ENCODE measurements around the gene GLRA1. TPM values are rescaled to one million over a fixed set of nuclear protein-coding genes. Genes with fewer than 3 reads are reported as not detected.

The GLRA1 gene
- polyA plus RNA-seq, 1 donor (not counting 4 experiments of a cell fraction or from before 2014, with no cell fraction given): not detected

DNA sequence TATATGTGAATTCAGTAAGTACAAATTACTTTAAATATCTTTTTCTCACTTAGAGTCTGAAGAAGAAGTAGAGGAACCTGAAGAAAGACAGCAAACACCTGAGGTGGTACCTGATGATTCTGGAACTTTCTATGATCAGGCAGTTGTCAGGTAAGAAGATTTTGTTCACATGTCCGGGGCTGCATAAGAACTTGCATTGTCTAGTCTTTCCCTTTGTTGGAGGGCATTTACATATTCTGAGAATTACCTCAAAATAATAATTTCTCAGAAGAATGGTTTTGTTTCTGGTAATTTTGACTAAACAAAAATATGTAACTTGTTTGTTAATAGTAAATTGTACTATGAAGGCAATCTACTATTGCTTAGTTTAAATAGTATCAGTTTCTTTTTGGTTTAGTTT, 129.2 kb downstream of the GLRA1 start:
- no peaks in the 10 kb centered on the region for H3K9me3 ChIP-seq (ENCODE audit: control insufficient read depth, low read depth, low read length)
- H2AFZ ChIP-seq (ENCODE audit: control insufficient read depth, low read length): no peak overlapping the region
- no peaks in the 10 kb centered on the region for H3K27me3 ChIP-seq (ENCODE audit: control insufficient read depth, extremely low read depth, insufficient read depth, low read length)
- no peak overlapping the region for H3K27ac ChIP-seq (ENCODE audit: control insufficient read depth, insufficient read depth, low read length)
- dilution Hi-C loops (cut with MboI; ENCODE audit: extremely low pct_ligation_motif_present, low sequenced_read_pairs): no loop called here
- H3K79me2 ChIP-seq (ENCODE audit: control insufficient read depth, insufficient read depth, low read length): peaks cover 85% of the 10 kb centered on the region
- no peak overlapping the region for H3K4me2 ChIP-seq (ENCODE audit: control insufficient read depth, extremely low read depth, insufficient read depth, low read depth, low read length)
- H3K4me3 ChIP-seq (ENCODE audit: control insufficient read depth in 2 of 3, extremely low read depth in 1 of 3, insufficient read depth in 2 of 3, low read depth in 1 of 3, low read length in 3 of 3): no peak overlapping the region
- DNase-seq (ENCODE audit: low read depth, low spot score): no peak
- H3K9ac ChIP-seq (ENCODE audit: control insufficient read depth, extremely low read depth, insufficient read depth, low read length): no peak overlapping the region
- no peaks in the 10 kb centered on the region for H3K4me1 ChIP-seq (ENCODE audit: control insufficient read depth, extremely low read depth, insufficient read depth, low read length)
- peaks cover 25 to 61% of the 10 kb centered on the region in 2 experiments for H3K36me3 ChIP-seq (ENCODE audit: control insufficient read depth in 2 of 2, extremely low read depth in 1 of 2, insufficient read depth in 2 of 2, low read length in 2 of 2)
- FAIRE-seq: no peak
- TF ChIP-seq, protein P1, sequence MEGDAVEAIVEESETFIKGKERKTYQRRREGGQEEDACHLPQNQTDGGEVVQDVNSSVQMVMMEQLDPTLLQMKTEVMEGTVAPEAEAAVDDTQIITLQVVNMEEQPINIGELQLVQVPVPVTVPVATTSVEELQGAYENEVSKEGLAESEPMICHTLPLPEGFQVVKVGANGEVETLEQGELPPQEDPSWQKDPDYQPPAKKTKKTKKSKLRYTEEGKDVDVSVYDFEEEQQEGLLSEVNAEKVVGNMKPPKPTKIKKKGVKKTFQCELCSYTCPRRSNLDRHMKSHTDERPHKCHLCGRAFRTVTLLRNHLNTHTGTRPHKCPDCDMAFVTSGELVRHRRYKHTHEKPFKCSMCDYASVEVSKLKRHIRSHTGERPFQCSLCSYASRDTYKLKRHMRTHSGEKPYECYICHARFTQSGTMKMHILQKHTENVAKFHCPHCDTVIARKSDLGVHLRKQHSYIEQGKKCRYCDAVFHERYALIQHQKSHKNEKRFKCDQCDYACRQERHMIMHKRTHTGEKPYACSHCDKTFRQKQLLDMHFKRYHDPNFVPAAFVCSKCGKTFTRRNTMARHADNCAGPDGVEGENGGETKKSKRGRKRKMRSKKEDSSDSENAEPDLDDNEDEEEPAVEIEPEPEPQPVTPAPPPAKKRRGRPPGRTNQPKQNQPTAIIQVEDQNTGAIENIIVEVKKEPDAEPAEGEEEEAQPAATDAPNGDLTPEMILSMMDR (optimal IDR thresholded peaks at IDR 0.05 in 1 of 3, IDR thresholded peaks at IDR 0.05 in 1 of 3, conservative IDR thresholded peaks at IDR 0.05 in 1 of 3; ENCODE audit: extremely low read depth in 1 of 3, insufficient read depth in 2 of 3, low read length in 3 of 3): no peak
- no peak for TF ChIP-seq EZH2 (IDR thresholded peaks at IDR 0.05; ENCODE audit: low read length)
- peaks cover 15% of the 10 kb centered on the region for H4K20me1 ChIP-seq (ENCODE audit: control insufficient read depth, extremely low read depth, insufficient read depth, low read length)
- peaks cover 2% of the 10 kb centered on the region for H3K9me1 ChIP-seq (ENCODE audit: control insufficient read depth, extremely low read depth, insufficient read depth, low read length)

- dilution Hi-C loops (cut with MboI; ENCODE audit: extremely low pct_ligation_motif_present, low sequenced_read_pairs): no loop called here
- Histone ChIP-seq H3K9me3 (ENCODE audit: control insufficient read depth, low read depth, low read length) (no peaks in the 10 kb centered on the region), H3K79me2 (ENCODE audit: control insufficient read depth, insufficient read depth, low read length) (peaks cover 92% of the 10 kb centered on the region), H3K4me3 (ENCODE audit: control insufficient read depth in 2 of 3, extremely low read depth in 1 of 3, insufficient read depth in 2 of 3, low read depth in 1 of 3, low read length in 3 of 3) (no peak overlapping the region), H3K9ac (ENCODE audit: control insufficient read depth, extremely low read depth, insufficient read depth, low read length) (no peak overlapping the region), H3K27ac (ENCODE audit: control insufficient read depth, insufficient read depth, low read length) (no peak overlapping the region), H2AFZ (ENCODE audit: control insufficient read depth, low read length) (no peak overlapping the region), H3K36me3 (ENCODE audit: control insufficient read depth in 2 of 2, extremely low read depth in 1 of 2, insufficient read depth in 2 of 2, low read length in 2 of 2) (peaks cover 27 to 59% of the 10 kb centered on the region in 2 experiments), H3K4me2 (ENCODE audit: control insufficient read depth, extremely low read depth, insufficient read depth, low read depth, low read length) (no peak overlapping the region), H3K4me1 (ENCODE audit: control insufficient read depth, extremely low read depth, insufficient read depth, low read length) (no peaks in the 10 kb centered on the region), H4K20me1 (ENCODE audit: control insufficient read depth, extremely low read depth, insufficient read depth, low read length) (peaks cover 11% of the 10 kb centered on the region), H3K27me3 (ENCODE audit: control insufficient read depth, extremely low read depth, insufficient read depth, low read length) (no peaks in the 10 kb centered on the region), H3K9me1 (ENCODE audit: control insufficient read depth, extremely low read depth, insufficient read depth, low read length) (peaks cover under 1% of the 10 kb centered on the region)
- no peak for TF ChIP-seq EZH2 (IDR thresholded peaks at IDR 0.05; ENCODE audit: low read length)
- TF ChIP-seq, protein P1 (optimal IDR thresholded peaks at IDR 0.05 in 1 of 3, IDR thresholded peaks at IDR 0.05 in 1 of 3, conservative IDR thresholded peaks at IDR 0.05 in 1 of 3; ENCODE audit: extremely low read depth in 1 of 3, insufficient read depth in 2 of 3, low read length in 3 of 3): no peak
- FAIRE-seq (no peak), DNase-seq (ENCODE audit: low read depth, low spot score) (no peak)
Measured at GRCh38 chr5:151793358-151793757, 131.3 kb downstream of the GLRA1 start.
